Keratinocyte (primary cell): ENCODE data around the gene NOTCH1.

Source experiments
- EZH2 ChIP-seq: IDR thresholded peaks from one replicate; pipeline ENCODE4 v1.6.1; 2012; ENCODE audit warnings: inconsistent platforms, mild to moderate bottlenecking, low read length, moderate library complexity
- TF ChIP-seq, protein P1 (sequence below), 3 experiments: IDR thresholded peaks in 1 of 3; conservative IDR thresholded peaks in 1 of 3; optimal IDR thresholded peaks in 1 of 3; 2 replicates in 2 of 3; 3 replicates in 1 of 3; pipeline versions ENCODE3 to v1.5.1; 2011; ENCODE audit warnings: low read length in 3 of 3, mild to moderate bottlenecking in 3 of 3, moderate library complexity in 2 of 3, control low read depth in 1 of 3, inconsistent platforms in 1 of 3; ENCODE audit not compliant: insufficient read depth in 2 of 3; ENCODE audit errors: extremely low read depth in 1 of 3

- TF ChIP-seq, protein P1, sequence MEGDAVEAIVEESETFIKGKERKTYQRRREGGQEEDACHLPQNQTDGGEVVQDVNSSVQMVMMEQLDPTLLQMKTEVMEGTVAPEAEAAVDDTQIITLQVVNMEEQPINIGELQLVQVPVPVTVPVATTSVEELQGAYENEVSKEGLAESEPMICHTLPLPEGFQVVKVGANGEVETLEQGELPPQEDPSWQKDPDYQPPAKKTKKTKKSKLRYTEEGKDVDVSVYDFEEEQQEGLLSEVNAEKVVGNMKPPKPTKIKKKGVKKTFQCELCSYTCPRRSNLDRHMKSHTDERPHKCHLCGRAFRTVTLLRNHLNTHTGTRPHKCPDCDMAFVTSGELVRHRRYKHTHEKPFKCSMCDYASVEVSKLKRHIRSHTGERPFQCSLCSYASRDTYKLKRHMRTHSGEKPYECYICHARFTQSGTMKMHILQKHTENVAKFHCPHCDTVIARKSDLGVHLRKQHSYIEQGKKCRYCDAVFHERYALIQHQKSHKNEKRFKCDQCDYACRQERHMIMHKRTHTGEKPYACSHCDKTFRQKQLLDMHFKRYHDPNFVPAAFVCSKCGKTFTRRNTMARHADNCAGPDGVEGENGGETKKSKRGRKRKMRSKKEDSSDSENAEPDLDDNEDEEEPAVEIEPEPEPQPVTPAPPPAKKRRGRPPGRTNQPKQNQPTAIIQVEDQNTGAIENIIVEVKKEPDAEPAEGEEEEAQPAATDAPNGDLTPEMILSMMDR (optimal IDR thresholded peaks at IDR 0.05 in 1 of 3, IDR thresholded peaks at IDR 0.05 in 1 of 3, conservative IDR thresholded peaks at IDR 0.05 in 1 of 3; ENCODE audit: extremely low read depth in 1 of 3, insufficient read depth in 2 of 3, low read length in 3 of 3): peak in 1 of 3 experiments; percentile 3
- TF ChIP-seq EZH2: no peak
Observed at GRCh38 chr9:136546697-136547501, 1.1 kb upstream of the NOTCH1 start.
